PC-3 (cell line): ENCODE results near the gene ARHGAP18.

ENCODE experiments used
- EZH2 ChIP-seq: fragments of 300-600 bp; sonication (generic); IDR thresholded peaks from one replicate; pipeline ENCODE4 v1.6.1; 2017; ENCODE audit warnings: antibody characterized with exemption, mild to moderate bottlenecking, low read length; ENCODE audit not compliant: unreplicated experiment
- EZH2phosphoT487 ChIP-seq: fragments of 300-600 bp; sonication (generic); IDR thresholded peaks from 2 replicates; pipeline ENCODE4 v1.6.1; 2018; ENCODE audit warnings: mild to moderate bottlenecking, antibody characterized with exemption, low read length, borderline replicate concordance
- TF ChIP-seq, protein P1 (sequence below): fragments of 300-600 bp; sonication (generic); conservative IDR thresholded peaks from 2 replicates; pipeline ENCODE4 v1.5.1; 2017; ENCODE audit warnings: antibody characterized with exemption, low read depth, mild to moderate bottlenecking, low read length

DNA sequence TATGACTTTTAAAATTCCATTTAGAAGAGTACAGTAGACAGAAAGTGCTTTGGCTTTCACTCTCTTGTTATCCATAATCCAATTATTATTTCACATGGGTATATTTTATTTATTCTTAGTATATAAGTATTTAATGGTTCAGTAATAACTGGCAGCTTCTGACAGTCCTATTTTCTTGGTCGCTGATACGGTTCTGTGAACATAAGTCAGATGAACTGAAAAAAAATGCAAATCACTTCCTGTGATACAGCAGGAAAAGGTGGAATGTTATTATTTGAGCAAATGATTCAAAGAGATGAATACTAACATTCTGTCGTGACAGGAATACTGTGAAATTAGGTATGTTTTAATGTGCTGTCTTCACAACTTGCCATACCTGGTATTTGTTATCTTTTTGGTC, 132.3 kb downstream of the ARHGAP18 start:
- TF ChIP-seq, protein P1, sequence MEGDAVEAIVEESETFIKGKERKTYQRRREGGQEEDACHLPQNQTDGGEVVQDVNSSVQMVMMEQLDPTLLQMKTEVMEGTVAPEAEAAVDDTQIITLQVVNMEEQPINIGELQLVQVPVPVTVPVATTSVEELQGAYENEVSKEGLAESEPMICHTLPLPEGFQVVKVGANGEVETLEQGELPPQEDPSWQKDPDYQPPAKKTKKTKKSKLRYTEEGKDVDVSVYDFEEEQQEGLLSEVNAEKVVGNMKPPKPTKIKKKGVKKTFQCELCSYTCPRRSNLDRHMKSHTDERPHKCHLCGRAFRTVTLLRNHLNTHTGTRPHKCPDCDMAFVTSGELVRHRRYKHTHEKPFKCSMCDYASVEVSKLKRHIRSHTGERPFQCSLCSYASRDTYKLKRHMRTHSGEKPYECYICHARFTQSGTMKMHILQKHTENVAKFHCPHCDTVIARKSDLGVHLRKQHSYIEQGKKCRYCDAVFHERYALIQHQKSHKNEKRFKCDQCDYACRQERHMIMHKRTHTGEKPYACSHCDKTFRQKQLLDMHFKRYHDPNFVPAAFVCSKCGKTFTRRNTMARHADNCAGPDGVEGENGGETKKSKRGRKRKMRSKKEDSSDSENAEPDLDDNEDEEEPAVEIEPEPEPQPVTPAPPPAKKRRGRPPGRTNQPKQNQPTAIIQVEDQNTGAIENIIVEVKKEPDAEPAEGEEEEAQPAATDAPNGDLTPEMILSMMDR = no peak
- TF ChIP-seq EZH2 (no peak), EZH2phosphoT487 (no peak)
